DMS153 treated with DMSO at 0.1 percent for 48 hours (cell line): Measurements from ENCODE around the gene CD163L1.
"Not testable (repeated sequence)": the region's sequence is repeated elsewhere in the genome, so short reads cannot be mapped to it uniquely, and the experiment has no call there.

ENCODE experiments used
- DNase-seq: peaks from one replicate; lab custom pipeline; 2025; ENCODE audit not compliant: unreplicated experiment; lab: John Stamatoyannopoulos, UW

CD163L1 gene

DNA sequence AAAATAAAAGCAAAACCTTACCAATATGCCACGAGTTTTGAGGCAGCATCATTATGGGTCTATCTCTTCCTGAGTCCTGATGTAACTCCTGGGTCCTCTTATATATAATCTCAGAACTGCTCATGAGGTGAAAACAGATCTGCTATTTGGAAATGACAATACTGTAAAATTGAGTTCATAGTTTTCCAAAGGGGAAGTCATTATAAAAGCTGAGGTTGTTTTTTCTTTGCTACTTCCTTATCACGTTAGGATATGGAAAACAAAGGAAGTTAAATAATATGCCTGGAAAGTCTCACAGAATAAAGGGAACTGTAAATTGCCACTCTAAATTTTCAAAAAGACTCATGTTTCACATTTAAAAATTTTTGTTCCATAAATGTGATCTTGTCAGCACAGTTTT lies at the start of gene CD163L1:
CD163L1 (minus strand) TSS at position 78 of the 400 bp plus-strand sequence; CDS start at position 52, 26 bp downstream.
- no peak for DNase-seq

- no peak for DNase-seq
Observed at GRCh38 chr12:7493006-7493405, 49.1 kb upstream of the CD163L1 start.

GRCh38 chr12:7486512-7486911 lies 42.6 kb upstream of the CD163L1 start:
- DNase-seq: no peak

DNA sequence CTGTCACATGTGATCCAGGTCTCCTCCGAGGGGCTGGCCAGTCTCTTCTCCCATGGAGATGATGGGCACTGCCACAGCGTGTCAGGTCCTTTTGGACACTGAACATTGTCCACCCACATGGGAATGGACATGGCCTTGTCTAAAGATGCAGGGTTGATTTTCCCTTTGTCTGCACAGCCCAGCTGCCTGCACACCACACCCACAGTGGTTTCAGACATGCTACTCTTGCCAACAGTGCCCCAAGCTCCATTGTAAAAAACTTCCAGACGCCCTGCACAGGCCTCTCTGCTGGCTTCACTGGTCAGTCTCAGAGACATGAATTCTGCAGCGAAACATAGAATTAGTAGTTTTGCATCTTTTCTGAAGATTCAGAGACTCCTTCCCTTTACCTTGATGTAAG lies 41.1 kb upstream of the CD163L1 start:
- DNase-seq: no peak

DNA sequence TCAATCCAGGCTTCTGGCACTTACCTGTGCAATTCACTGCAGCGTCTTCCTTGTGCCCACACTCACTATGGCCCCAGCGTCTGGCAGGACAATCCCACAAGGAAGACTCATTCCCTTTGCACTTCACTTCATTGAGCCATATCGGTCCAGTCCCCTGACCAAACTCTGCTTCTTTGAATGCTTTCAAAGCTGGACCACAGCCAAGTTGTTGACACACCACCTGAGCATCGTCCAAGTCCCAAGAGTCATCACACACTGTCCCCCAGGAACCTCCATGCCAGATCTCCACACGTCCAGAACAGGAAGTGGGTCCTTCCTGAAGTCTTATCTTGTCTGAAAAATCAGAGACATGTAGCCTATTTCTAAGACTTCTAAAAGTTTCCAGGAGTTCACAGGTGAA lies 39.4 kb upstream of the CD163L1 start:
- no peak for DNase-seq

- DNase-seq: no peak
Observed at GRCh38 chr12:7479771-7480170, 35.8 kb upstream of the CD163L1 start.

DNA sequence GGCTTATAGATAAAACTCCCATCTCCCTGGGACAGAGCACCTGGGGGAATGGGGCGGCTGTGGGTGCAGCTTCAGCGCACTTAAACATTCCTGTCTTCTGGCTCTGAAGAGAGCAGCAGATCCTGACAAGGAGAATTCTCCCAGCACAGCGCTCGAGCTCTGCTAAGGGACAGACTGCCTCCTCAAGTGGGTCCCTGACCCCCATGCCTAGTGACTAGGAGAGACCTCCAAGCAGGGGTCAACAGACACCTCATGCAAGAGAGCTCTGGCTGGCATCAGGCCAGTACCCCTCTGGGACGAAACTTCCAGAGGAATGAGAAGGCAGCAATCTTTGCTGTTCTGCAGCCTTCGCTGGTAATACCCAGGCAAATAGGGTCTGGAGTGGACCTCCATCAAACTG lies 28.1 kb upstream of the CD163L1 start:
- no peak for DNase-seq

DNA sequence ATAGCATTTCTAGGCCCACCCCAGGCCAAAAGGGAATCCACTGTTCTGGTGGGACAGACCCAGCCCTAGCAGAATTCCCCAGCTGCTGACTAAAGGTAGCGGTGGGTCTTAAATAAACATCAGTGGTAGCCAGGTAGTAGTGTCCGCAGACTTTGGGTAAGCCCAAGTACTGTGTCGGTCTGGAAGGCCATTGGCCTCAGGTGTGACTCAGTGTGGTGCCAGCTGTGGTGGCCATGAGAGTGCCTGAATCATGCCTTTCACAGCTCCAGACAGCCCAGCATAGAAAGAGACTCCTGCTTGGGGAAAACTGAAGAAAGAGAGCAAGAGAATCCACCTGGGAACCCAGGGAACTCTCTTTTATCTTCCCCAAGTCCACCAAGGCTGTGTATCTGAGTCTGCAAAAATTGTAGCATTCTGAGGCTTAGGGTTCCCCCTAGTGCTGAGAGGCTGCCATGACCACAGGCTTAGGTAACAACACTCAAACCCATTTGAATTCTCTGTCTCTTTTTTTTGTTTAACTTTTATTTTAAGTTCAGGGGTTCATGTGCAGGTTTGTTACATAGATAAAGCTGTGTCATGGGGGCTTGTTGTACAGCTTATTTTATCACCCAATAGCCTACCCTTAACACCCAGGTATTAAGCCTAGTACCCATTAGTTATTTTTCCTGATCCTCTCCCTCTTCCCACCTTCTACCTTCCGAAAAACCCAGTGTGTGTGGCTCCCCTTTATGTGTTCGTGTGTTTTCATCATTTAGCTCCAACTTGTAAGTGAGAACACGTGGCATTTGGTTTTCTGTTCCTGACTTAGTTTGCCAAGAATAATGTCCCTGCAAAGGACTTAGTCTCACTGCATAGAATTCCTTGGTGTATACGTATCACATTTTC lies 16.7 kb upstream of the CD163L1 start:
- DNase-seq: no peak

- no peak for DNase-seq
Observed at GRCh38 chr12:7459973-7460372, 16.0 kb upstream of the CD163L1 start.

DNA sequence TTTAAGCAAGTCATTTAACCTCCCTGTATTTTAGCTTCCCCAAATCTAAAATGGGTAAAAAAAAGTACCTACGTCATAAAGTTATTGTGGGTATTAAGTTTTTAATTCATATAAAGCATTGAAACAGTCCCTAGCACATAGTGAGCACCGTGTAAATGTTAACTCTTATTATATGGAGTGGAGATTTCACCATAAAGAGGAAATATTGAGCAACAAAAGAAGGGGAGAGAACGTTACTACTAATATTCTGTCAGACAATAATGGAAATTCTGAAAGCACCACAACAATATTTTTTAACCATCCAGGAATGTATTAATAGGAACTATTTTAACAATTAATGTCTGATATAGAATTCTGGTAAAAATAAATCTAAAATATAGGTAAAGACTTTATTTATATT lies 7.8 kb upstream of the CD163L1 start:
- no peak for DNase-seq

DNA sequence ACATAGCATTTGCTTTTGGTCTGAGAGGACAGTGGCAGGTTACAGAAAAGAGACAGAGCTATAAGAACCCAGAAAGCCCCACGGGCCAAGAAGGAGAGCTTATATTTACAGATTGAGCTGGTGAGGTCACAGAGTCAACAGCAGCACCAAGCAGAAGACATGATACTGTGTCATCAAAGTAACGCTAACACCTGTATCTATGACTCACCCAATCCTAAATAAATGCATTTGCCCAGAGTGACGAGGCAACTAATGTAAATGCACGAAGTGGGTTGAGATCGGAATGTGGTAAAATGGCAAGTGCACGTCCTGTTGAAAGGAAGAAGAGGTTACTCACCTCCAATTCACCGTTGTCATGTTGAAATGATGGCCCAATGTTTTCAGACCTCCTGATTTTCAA lies 6.7 kb upstream of the CD163L1 start:
- DNase-seq: no peak

- no peak for DNase-seq
Observed at GRCh38 chr12:7448099-7448498, 4.1 kb upstream of the CD163L1 start.

DNA sequence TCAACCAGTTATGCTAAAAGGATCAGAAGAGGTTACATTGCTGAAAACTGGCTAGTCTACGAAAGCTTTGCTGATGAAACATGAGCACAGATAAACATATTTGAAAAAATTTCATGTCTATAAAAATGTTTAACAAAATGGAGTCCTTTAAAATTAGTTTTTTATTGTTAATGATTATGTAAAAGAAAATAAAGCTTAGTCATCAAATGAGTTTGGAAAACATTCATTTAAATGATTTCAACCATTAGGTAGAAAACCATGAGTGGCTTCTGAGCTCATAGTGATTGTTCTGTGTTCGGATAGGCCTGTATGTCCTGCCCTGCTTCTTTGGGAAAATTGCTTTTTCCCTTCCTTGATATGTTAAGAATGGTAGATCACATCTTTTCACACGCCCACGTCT lies 584 bp upstream of the CD163L1 start:
- no peak for DNase-seq

- DNase-seq: no peak
Observed at GRCh38 chr12:7441216-7441615, 2.7 kb downstream of the CD163L1 start.

DNA sequence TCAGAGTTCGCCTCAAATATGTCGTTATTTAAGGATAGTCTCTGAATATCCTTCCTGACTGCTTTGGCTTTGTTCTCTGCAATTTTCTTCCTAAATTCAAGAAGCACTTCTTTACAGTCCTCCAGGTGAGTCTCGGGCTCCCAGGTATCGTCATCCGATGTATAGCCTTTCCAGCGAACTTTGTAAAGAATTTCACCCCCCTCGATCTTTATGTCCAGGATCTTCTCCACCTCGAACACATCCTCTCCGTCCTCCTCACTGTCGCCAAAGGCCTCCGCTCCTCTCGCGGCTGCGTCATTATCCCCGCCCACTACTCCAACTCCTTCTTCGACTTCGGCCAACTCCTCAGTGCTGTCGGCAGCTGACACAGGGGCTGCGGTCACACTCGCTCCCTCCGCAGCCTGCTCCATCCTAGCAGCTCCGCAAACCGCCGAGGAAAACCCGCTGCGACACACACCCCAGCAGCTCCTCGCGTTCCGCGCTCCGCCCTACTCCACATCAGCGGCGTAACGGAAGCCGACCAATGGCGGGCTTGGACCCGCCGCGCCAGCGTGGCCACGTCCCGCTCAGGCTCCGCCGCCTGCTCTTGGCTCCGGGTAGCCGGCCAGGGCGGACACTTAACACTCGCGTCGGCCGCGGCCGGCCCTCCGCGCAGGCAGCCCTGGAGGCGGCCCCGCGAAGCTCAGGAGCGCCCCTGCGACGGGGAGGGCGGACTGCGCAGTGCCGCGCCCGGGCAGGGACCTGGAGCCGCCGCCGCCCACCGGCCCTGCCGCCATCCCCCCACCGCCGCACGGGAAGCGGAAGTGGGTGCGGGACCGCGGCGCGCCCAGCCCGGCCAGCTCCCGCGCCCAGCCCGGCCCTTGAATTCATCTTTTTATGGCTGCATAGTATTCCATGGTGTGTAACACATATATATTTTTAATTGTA lies 4.1 kb downstream of the CD163L1 start:
- no peak for DNase-seq

- DNase-seq: not testable (repeated sequence)
Observed at GRCh38 chr12:7438291-7438995, 5.5 kb downstream of the CD163L1 start.

GRCh38 chr12:7437494-7437893 lies 6.5 kb downstream of the CD163L1 start:
- not testable (repeated sequence) for DNase-seq

GRCh38 chr12:7434670-7435069 lies 9.3 kb downstream of the CD163L1 start:
- DNase-seq: no peak

DNA sequence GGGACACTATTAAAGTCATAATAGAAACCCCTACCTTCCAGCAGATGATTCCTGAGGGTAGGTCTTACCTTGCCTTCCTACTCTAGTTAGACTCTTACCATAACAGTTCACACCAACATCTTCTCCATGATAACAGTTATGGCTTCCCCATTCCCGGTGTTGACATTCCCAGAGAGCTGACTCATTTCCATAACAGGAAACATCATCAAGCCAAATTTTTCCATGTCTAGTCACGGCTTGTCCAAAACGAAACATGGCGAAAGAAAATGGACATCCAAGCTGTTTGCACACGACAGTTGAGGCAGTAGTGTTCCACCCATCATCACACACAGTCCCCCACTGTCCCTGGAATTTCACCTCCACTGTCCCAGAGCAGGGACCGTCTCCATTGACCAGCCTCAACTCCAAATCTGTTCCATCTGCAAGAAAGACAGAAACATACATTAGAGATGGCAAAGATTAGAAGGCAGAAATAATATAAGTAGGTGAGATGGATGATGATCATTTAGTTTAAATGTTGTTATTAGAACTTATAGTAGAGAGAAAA lies 10.6 kb downstream of the CD163L1 start:
- no peak for DNase-seq

GRCh38 chr12:7431993-7432685 lies 11.8 kb downstream of the CD163L1 start:
- no peak for DNase-seq
